GM12878 (cell line): ENCODE results near the gene NKAIN2.

Source experiments
- CBX3 ChIP-seq: fragments of 200-600 bp; sonication (generic); IDR thresholded peaks from 2 replicates; pipeline ENCODE4 v1.6.1; 2016; ENCODE audit warnings: low read depth, borderline replicate concordance
- E2F8 ChIP-seq: fragments of 450-650 bp; IDR thresholded peaks from 2 replicates; pipeline ENCODE4 v1.6.1; 2018; ENCODE audit warnings: mild to moderate bottlenecking, low read depth, moderate library complexity; ENCODE audit not compliant: partially characterized antibody
- ESRRA ChIP-seq: IDR thresholded peaks from 2 replicates; pipeline ENCODE4 v1.6.1; 2012; ENCODE audit warnings: mild to moderate bottlenecking, low read length, improper control_type of control experiment
- POLR2A ChIP-seq: IDR thresholded peaks from 2 replicates; pipeline ENCODE4 v1.6.1; 2011; ENCODE audit warnings: low read depth, mild to moderate bottlenecking, low read length
- REST ChIP-seq: IDR thresholded peaks from 2 replicates; pipeline ENCODE4 v1.6.1; 2012; ENCODE audit warnings: mild to moderate bottlenecking, low read depth, low read length
- SMAD5 ChIP-seq: IDR thresholded peaks from 2 replicates; pipeline ENCODE4 v1.6.1; 2016; ENCODE audit warnings: antibody characterized with exemption, low read depth
- TCF3 ChIP-seq: IDR thresholded peaks from 2 replicates; pipeline ENCODE4 v1.6.1; 2012; ENCODE audit warnings: low read depth, mild to moderate bottlenecking, low read length, borderline replicate concordance; ENCODE audit not compliant: insufficient read depth

GRCh38 chr6:123925842-123926399, 122.3 kb downstream of the NKAIN2 start:
- TF ChIP-seq SMAD5, result no peak
- TF ChIP-seq CBX3, result no peak
- no peak for TF ChIP-seq REST
- no peak for TF ChIP-seq ESRRA
- no peak for TF ChIP-seq POLR2A
- TF ChIP-seq TCF3, result no peak
- TF ChIP-seq E2F8, result no peak
